ENCODE results near the gene UBASH3A.

Gene UBASH3A, protein sequence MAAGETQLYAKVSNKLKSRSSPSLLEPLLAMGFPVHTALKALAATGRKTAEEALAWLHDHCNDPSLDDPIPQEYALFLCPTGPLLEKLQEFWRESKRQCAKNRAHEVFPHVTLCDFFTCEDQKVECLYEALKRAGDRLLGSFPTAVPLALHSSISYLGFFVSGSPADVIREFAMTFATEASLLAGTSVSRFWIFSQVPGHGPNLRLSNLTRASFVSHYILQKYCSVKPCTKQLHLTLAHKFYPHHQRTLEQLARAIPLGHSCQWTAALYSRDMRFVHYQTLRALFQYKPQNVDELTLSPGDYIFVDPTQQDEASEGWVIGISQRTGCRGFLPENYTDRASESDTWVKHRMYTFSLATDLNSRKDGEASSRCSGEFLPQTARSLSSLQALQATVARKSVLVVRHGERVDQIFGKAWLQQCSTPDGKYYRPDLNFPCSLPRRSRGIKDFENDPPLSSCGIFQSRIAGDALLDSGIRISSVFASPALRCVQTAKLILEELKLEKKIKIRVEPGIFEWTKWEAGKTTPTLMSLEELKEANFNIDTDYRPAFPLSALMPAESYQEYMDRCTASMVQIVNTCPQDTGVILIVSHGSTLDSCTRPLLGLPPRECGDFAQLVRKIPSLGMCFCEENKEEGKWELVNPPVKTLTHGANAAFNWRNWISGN

DNA sequence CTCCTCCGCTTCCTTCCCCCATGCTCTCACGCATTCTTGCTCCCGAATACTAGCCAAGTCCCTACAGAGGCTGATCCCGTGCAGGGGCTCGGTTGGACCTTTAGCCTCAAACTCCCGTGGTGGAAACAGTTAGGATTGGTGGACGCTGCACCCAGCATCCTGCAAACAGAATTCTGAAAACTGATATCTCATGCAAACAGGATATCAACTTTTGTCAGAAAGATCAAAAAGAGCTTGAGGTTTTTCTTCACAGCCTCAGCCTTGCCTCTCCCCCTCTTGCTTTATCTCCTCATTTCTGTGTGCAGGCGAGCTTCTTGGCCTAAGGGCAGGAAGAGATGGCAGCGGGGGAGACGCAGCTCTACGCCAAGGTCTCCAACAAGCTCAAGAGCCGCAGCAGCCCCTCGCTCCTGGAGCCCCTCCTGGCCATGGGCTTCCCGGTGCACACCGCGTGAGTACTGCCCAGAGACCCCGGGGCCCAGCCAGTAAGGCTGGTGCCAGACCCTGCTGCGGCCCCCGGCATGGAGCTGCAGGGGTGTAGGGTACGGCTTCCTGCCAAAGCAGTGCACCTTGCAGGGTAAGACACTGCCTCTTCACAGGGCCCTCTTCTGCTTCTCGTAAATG, at the start of gene UBASH3A:
TSS of gene UBASH3A (plus strand) at position 292 of the 621 bp plus-strand sequence. CDS start at position 336, 44 bp downstream.
- DNase-seq (ENCODE audit: low read depth) = no peak
- no peak within 1 kb of the TSS for H3K4me3 ChIP-seq (replicated peaks; ENCODE audit: low read depth, low read length)
- TF ChIP-seq, protein P1, sequence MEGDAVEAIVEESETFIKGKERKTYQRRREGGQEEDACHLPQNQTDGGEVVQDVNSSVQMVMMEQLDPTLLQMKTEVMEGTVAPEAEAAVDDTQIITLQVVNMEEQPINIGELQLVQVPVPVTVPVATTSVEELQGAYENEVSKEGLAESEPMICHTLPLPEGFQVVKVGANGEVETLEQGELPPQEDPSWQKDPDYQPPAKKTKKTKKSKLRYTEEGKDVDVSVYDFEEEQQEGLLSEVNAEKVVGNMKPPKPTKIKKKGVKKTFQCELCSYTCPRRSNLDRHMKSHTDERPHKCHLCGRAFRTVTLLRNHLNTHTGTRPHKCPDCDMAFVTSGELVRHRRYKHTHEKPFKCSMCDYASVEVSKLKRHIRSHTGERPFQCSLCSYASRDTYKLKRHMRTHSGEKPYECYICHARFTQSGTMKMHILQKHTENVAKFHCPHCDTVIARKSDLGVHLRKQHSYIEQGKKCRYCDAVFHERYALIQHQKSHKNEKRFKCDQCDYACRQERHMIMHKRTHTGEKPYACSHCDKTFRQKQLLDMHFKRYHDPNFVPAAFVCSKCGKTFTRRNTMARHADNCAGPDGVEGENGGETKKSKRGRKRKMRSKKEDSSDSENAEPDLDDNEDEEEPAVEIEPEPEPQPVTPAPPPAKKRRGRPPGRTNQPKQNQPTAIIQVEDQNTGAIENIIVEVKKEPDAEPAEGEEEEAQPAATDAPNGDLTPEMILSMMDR (IDR thresholded peaks at IDR 0.05; ENCODE audit: low read length, missing control alignments) = no peak

DNA sequence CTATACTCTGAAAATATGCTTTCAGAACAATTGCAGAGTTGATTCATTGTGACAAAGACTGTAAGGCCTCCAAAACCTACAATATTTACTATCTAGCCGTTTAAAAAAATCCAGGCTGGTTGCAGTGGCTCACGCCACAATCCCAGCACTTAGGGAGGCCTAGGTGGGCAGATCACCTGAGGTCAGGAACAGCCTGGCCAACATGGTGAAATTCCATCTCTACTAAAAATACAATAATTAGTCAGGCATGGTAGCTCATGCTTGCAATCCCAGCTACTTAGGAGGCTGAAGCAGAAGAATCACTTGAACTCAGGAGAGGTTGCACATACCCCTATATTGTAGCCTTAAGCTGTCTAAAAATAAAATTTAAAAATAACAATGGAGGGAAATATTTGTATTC, 47.7 kb upstream of the UBASH3A start:
- TF ChIP-seq, protein P1 (IDR thresholded peaks at IDR 0.05; ENCODE audit: low read length, missing control alignments) = no peak
- no peak for DNase-seq (ENCODE audit: low read depth)
- H3K4me3 ChIP-seq (replicated peaks; ENCODE audit: low read depth, low read length) = no peak overlapping the region

DNA sequence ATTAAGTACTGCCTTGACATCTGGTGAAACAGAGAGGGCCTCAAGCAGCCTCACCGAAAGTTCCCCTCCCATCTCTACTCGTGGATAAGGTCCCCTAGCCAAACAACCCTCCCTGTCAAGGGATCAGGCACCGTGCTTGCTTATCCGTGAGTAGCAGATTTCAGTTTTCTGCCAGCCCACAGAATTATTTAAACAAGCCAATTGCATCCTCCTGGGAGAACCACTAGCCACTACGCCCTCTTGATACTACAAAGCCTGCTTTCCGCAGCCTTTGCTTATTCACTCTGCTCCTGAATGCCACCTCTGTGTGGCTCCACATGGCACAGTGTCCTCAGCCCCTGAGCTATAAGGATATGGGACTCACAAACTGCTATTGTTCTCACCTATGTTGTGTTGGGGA, 47.1 kb upstream of the UBASH3A start:
- no peak overlapping the region for H3K4me3 ChIP-seq (replicated peaks; ENCODE audit: low read depth, low read length)
- TF ChIP-seq, protein P1 (IDR thresholded peaks at IDR 0.05; ENCODE audit: low read length, missing control alignments) = no peak
- DNase-seq (ENCODE audit: low read depth) = no peak

DNA sequence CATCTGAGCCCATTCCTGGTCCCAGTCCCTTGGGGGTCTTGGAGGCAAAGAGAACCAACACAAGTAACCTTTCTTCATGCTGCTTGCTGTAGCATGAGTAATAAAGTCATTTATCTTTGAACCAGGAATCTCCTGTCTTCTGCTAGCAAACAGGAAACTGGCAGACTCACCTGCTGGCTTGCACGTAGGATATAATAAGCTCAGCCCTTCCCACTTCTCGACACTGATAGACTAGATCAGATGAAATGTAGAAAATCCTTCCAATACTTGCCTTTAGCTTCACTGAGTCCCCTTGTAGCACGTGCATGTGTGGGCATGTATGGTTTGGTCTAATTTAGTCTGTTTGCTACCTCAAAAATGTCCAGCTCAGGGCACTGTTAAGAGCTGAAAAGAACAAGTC, 46.4 kb upstream of the UBASH3A start:
- H3K4me3 ChIP-seq (replicated peaks; ENCODE audit: low read depth, low read length) = no peak overlapping the region
- no peak for DNase-seq (ENCODE audit: low read depth)
- TF ChIP-seq, protein P1 (IDR thresholded peaks at IDR 0.05; ENCODE audit: low read length, missing control alignments) = no peak

DNA sequence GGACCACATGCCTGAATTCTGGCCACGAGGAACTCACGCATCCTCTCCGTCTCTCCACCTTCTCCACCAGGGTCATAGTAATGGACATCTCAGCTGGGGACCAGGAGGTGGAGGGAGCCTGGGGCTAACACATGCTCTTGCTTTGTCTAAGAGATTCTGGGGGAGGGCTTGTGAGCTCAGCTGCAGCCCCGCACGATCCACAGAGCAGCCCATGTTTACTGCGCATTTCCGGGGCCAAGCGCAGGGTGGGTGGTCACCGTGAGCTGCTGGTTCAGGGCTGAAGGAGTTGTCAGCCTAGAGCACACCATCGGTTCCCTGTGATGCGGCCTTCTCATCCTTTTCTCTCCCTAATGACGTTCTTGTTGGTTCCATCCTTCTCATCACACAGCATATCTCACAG, 45.4 kb upstream of the UBASH3A start:
- TF ChIP-seq, protein P1 (IDR thresholded peaks at IDR 0.05; ENCODE audit: low read length, missing control alignments) = no peak
- no peak for DNase-seq (ENCODE audit: low read depth)
- no peak overlapping the region for H3K4me3 ChIP-seq (replicated peaks; ENCODE audit: low read depth, low read length)

DNA sequence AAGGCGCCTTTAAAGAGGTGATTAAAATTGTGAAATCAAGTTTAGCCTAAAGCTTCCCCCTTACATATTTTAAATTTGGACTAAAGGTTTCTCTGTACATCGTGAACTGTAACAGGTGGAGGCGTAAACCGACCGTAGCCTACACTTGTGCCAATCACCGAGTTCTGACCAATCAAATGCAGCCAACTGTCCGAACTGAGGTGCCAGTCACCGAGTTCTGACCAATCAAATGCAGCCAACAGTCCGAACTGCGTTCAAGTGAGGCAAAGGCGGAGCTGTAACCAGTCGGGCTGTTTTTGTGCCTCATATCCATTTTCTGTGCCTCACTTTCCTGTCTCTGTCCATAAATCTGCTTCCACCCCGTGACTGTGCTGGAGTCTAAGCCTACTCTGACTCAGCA, 44.8 kb upstream of the UBASH3A start:
- TF ChIP-seq, protein P1 (IDR thresholded peaks at IDR 0.05; ENCODE audit: low read length, missing control alignments) = no peak
- H3K4me3 ChIP-seq (replicated peaks; ENCODE audit: low read depth, low read length) = no peak overlapping the region
- no peak for DNase-seq (ENCODE audit: low read depth)

All from fibroblast of pulmonary artery (primary cell).